A549 (cell line): ENCODE results near the gene PNMT. TPM values are rescaled to one million over a fixed set of nuclear protein-coding genes. Genes with fewer than 3 reads are reported as not detected.

Experiments
- ATAC-seq, 2 experiments: fragments of 200-7000 bp in 1 of 2; fragments of >200 bp in 1 of 2; cut with Nextera tagmentation in 1 of 2; cut with Tn5 transposase in 1 of 2; 3 replicates each; pipeline versions ENCODE4 v1.8.0 to v1.9.1; 2018 to 2020; ENCODE audit warnings: mild to moderate bottlenecking in 1 of 2, moderate library complexity in 1 of 2
- CTCF ChIA-PET: fragments of 300-600 bp; sonication (Branson Sonifier 250); formaldehyde crosslinking; extraction: SDS; loops from one replicate; lab custom pipeline; 2021; ENCODE audit warnings: antibody characterized with exemption, inconsistent platforms; lab: Yijun Ruan, JAX
- POLR2A ChIA-PET: fragments of 350-600 bp; formaldehyde crosslinking; extraction: SDS; loops from one replicate; lab custom pipeline; 2021; ENCODE audit warnings: antibody characterized with exemption, inconsistent platforms; lab: Yijun Ruan, JAX
- DNase-seq, 2 experiments: peaks; one replicate each; pipeline versions ENCODE4 v3.0.0 to v3.0.0-alpha.2; 2011 to 2016; ENCODE audit warnings: low read depth in 1 of 2, low spot score in 1 of 2
- FAIRE-seq: peaks from 2 replicates; lab custom pipeline; 2011; peaks lifted over from hg19 to GRCh38; lab: Jason Lieb, UNC
- H3K27ac ChIP-seq, 2 experiments: fragments of >200 bp; sonication (Bioruptor Twin); formaldehyde crosslinking; 3 replicates each; pipeline ENCODE4 v1.5.1; 2016 to 2017
- H3K4me1 ChIP-seq: fragments of >200 bp; sonication (Bioruptor Twin); formaldehyde crosslinking; 3 replicates; pipeline ENCODE4 v1.6.1; 2016
- H3K4me2 ChIP-seq: fragments of >200 bp; sonication (Bioruptor Twin); formaldehyde crosslinking; 3 replicates; pipeline ENCODE4 v1.6.1; 2016
- H3K4me3 ChIP-seq: fragments of >200 bp; sonication (Bioruptor Twin); formaldehyde crosslinking; 3 replicates; pipeline ENCODE4 v1.5.1; 2016
- H3K9me3 ChIP-seq: fragments of >200 bp; sonication (Bioruptor Twin); formaldehyde crosslinking; 3 replicates; pipeline ENCODE4 v1.6.1; 2016
- BHLHE40 ChIP-seq: IDR thresholded peaks from 2 replicates; pipeline ENCODE4 v1.6.1; 2012; ENCODE audit warnings: low read depth, low read length, inconsistent platforms
- CBX8 ChIP-seq: fragments of 200-600 bp; sonication (generic); IDR thresholded peaks from 2 replicates; pipeline ENCODE4 v1.6.1; 2016
- CHD4 ChIP-seq: fragments of 200-600 bp; sonication (generic); IDR thresholded peaks from 2 replicates; pipeline ENCODE4 v1.6.1; 2016; ENCODE audit warnings: antibody characterized with exemption, mild to moderate bottlenecking, borderline replicate concordance
- EHMT2 ChIP-seq: fragments of 200-600 bp; sonication (generic); IDR thresholded peaks from 2 replicates; pipeline ENCODE4 v1.6.1; 2016; ENCODE audit warnings: antibody characterized with exemption, low read depth, mild to moderate bottlenecking, moderate library complexity
- ESRRA ChIP-seq: fragments of 150-350 bp; IDR thresholded peaks from 2 replicates; pipeline ENCODE4 v1.6.1; 2014; ENCODE audit warnings: mild to moderate bottlenecking, low read length, borderline replicate concordance
- GATA3 ChIP-seq: IDR thresholded peaks from 2 replicates; pipeline ENCODE4 v1.6.1; 2012; ENCODE audit warnings: borderline replicate concordance
- HDAC2 ChIP-seq: fragments of 200-600 bp; sonication (generic); IDR thresholded peaks from 2 replicates; pipeline ENCODE4 v1.6.1; 2016
- HEYL ChIP-seq: fragments of 250-450 bp; sonication (Bioruptor Pico); IDR thresholded peaks from 2 replicates; pipeline ENCODE4 v1.8.0; 2021; ENCODE audit warnings: mild to moderate bottlenecking, moderate library complexity
- HOXA7 ChIP-seq: fragments of 250-450 bp; sonication (Bioruptor Pico); IDR thresholded peaks from 2 replicates; pipeline ENCODE4 v1.5.0; 2020; ENCODE audit warnings: mild to moderate bottlenecking, moderate library complexity
- HOXB13 ChIP-seq: fragments of 250-450 bp; sonication (Bioruptor Pico); IDR thresholded peaks from 2 replicates; pipeline ENCODE4 v1.5.0; 2020; ENCODE audit warnings: low read depth, mild to moderate bottlenecking, moderate library complexity
- HOXB5 ChIP-seq: fragments of 250-450 bp; sonication (Bioruptor Pico); IDR thresholded peaks from 2 replicates; pipeline ENCODE4 v1.5.0; 2020; ENCODE audit warnings: mild to moderate bottlenecking, moderate library complexity
- JUNB ChIP-seq: fragments of >200 bp; sonication (Bioruptor Twin); formaldehyde crosslinking; IDR thresholded peaks from 2 replicates; pipeline ENCODE4 v1.6.1; 2016
- MAFK ChIP-seq: fragments of 450-650 bp; IDR thresholded peaks from 2 replicates; pipeline ENCODE4 v1.6.1; 2014; ENCODE audit not compliant: partially characterized antibody
- MAZ ChIP-seq: fragments of 150-350 bp; IDR thresholded peaks from 2 replicates; pipeline ENCODE4 v1.6.1; 2014; ENCODE audit warnings: antibody characterized with exemption, low read depth, low read length, borderline replicate concordance
- MYC ChIP-seq: IDR thresholded peaks from 2 replicates; pipeline ENCODE4 v1.6.1; 2012; ENCODE audit warnings: mild to moderate bottlenecking, inconsistent platforms, low read length, improper control_type of control experiment, borderline replicate concordance
- NFE2L2 ChIP-seq: fragments of 150-350 bp; conservative IDR thresholded peaks from 2 replicates; pipeline ENCODE4 v1.6.1; 2014; ENCODE audit warnings: low read length
- NPAS2 ChIP-seq: fragments of 250-450 bp; sonication (Bioruptor Pico); IDR thresholded peaks from 2 replicates; pipeline ENCODE4 v1.8.0; 2022; ENCODE audit warnings: mild to moderate bottlenecking, moderate library complexity, borderline replicate concordance
- PHF8 ChIP-seq: fragments of 200-600 bp; sonication (generic); IDR thresholded peaks from 2 replicates; pipeline ENCODE4 v1.6.1; 2016; ENCODE audit warnings: low read depth, mild to moderate bottlenecking, antibody characterized with exemption, moderate library complexity, borderline replicate concordance
- POLR2A ChIP-seq: IDR thresholded peaks from 2 replicates; pipeline ENCODE4 v1.6.1; 2012; ENCODE audit warnings: mild to moderate bottlenecking, low read length
- POLR2AphosphoS2 ChIP-seq: conservative IDR thresholded peaks from 2 replicates; pipeline ENCODE4 v1.6.1; 2012; ENCODE audit warnings: low read length, improper control_type of control experiment, inconsistent platforms
- RAD21 ChIP-seq, 2 experiments: fragments of >200 bp in 1 of 2; sonication (Bioruptor Twin) in 1 of 2; formaldehyde crosslinking in 1 of 2; IDR thresholded peaks in 1 of 2; conservative IDR thresholded peaks in 1 of 2; 2 replicates in 1 of 2; 3 replicates in 1 of 2; pipeline ENCODE4 v1.6.1; 2012 to 2018; ENCODE audit warnings: inconsistent platforms in 1 of 2
- RCOR1 ChIP-seq: fragments of 150-350 bp; IDR thresholded peaks from 2 replicates; pipeline ENCODE4 v1.6.1; 2014; ENCODE audit warnings: antibody characterized with exemption, low read length, low read depth
- TFCP2L1 ChIP-seq: fragments of 250-450 bp; sonication (Bioruptor Pico); IDR thresholded peaks from 2 replicates; pipeline ENCODE4 v1.5.0; 2021; ENCODE audit warnings: mild to moderate bottlenecking
- TP53 ChIP-seq: fragments of 250-450 bp; sonication (Bioruptor Pico); IDR thresholded peaks from 2 replicates; pipeline ENCODE4 v1.5.0; 2021; ENCODE audit warnings: mild to moderate bottlenecking, moderate library complexity
- USF2 ChIP-seq: fragments of 450-650 bp; IDR thresholded peaks from 2 replicates; pipeline ENCODE4 v1.6.1; 2014; ENCODE audit warnings: antibody characterized with exemption
- ZNF302 ChIP-seq: fragments of 250-450 bp; sonication (Bioruptor Pico); IDR thresholded peaks from 2 replicates; pipeline ENCODE4 v1.9.0; 2021; ENCODE audit warnings: inconsistent platforms, mild to moderate bottlenecking, moderate library complexity
- WGBS: methylation state at CpG from one replicate; pipeline ENCODE4 v1.1.6; 2017; ENCODE audit errors: missing lambda C conversion rate; 5-methylcytosine and 5-hydroxymethylcytosine counted together
- polyA plus RNA-seq, 4 experiments: library from polyadenylated mRNA; depleted of rRNA in 3 of 4; stranded (reverse); fragments of >200 nt; fragmentation: RNase III in 1 of 4; extraction: RNeasy Plus Mini Kit Qiagen cat#74134 plus additional on column Dnase treatment in 1 of 4; gene quantifications; 2 replicates in 3 of 4; 3 replicates in 1 of 4; pipeline ENCODE4 v1.2.3, GENCODE V29; 2011 to 2017
- TF ChIP-seq, protein P1 (sequence below): fragments of >200 bp; sonication (Bioruptor Twin); formaldehyde crosslinking; IDR thresholded peaks from 2 replicates; pipeline ENCODE4 v1.6.1; 2016
- TF ChIP-seq, protein P2 (sequence below): fragments of 250-450 bp; sonication (Bioruptor Pico); IDR thresholded peaks from 2 replicates; pipeline ENCODE4 v1.5.0; 2020; ENCODE audit warnings: low read depth, mild to moderate bottlenecking, moderate library complexity

PNMT gene
- polyA plus RNA-seq, 2 of the 4 experiments (the other 2 are of a cell fraction), result not detected

- Histone ChIP-seq H3K4me3 (no peak overlapping the region), H3K27ac (no peak overlapping the region), H3K9me3 (no peaks in the 10 kb centered on the region), H3K4me1 (peaks cover 44% of the 10 kb centered on the region), H3K4me2 (no peak overlapping the region)
- FAIRE-seq, result no peak
- no peak for DNase-seq
- ChIA-PET POLR2A (no interaction called here), CTCF (interaction anchor here (0.9 to 50.7 kb wide), 7 partner anchors 13 to 70 kb away, joined by 3 to 1391 read pairs (median 7); partner anchors contain the start of genes MIEN1, PPP1R1B and STARD3)
- no peak for TF ChIP-seq PHF8
- TF ChIP-seq, protein P1, sequence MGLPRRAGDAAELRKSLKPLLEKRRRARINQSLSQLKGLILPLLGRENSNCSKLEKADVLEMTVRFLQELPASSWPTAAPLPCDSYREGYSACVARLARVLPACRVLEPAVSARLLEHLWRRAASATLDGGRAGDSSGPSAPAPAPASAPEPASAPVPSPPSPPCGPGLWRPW, result no peak
- TF ChIP-seq, protein P2, sequence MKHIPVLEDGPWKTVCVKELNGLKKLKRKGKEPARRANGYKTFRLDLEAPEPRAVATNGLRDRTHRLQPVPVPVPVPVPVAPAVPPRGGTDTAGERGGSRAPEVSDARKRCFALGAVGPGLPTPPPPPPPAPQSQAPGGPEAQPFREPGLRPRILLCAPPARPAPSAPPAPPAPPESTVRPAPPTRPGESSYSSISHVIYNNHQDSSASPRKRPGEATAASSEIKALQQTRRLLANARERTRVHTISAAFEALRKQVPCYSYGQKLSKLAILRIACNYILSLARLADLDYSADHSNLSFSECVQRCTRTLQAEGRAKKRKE (CRISPR knock-in tag), result no peak
- no peak for TF ChIP-seq RAD21 (conservative IDR thresholded peaks at IDR 0.05 in 1 of 2, IDR thresholded peaks at IDR 0.05 in 1 of 2)
- no peak for TF ChIP-seq CHD4
- TF ChIP-seq RCOR1, result no peak
- TF ChIP-seq HOXA7, result no peak
- no peak for TF ChIP-seq TP53 (CRISPR knock-in tag)
- no peak for TF ChIP-seq ESRRA
- TF ChIP-seq TFCP2L1 (CRISPR knock-in tag), result no peak
- ATAC-seq, result no peak
- 86% methylated on average over 7 of the region's 7 CpGs for WGBS
Observed at GRCh38 chr17:39706921-39707337, 38.7 kb downstream of the PNMT start.

DNA sequence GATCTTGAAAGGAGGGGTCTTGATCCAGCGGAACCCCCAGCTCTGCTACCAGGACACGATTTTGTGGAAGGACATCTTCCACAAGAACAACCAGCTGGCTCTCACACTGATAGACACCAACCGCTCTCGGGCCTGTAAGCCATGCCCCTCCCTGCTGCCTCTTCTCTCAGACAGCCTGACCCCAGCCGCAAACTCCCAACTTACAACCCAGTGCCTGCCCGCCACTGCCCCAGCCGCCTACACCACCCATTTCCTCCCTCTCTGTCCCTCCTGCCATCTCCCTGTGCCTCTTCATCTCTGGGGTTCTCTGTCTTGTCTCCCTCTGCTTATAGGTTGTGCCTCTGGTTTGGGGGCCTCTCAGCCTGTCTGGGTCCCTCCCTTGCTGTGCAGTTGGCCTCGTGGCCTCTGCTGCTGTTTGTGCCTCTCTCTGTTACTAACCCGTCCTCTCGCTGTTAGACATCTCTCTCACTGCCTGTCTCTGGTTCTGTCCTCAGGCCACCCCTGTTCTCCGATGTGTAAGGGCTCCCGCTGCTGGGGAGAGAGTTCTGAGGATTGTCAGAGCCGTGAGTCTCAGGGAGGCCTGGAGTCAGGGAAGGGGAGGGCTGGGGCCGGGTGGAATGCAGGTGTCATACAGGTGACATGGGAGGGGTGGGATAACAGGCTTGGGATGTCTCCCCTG, 41.2 kb downstream of the PNMT start:
- no peak overlapping the region for H3K4me2 ChIP-seq
- no peak for ATAC-seq
- WGBS, result 87% methylated on average over 14 of the region's 14 CpGs
- POLR2A ChIA-PET, result interaction anchor here (1.7 to 1.9 kb wide), 2 partner anchors 9 to 22 kb away, joined by 5 to 8 read pairs; partner anchors contain the start of genes ERBB2 and PGAP3
- H3K27ac ChIP-seq, result no peak overlapping the region
- no peak for DNase-seq
- CTCF ChIA-PET, result interaction anchor here (0.7 to 50.7 kb wide), 9 partner anchors 9 to 72 kb away, joined by 3 to 1391 read pairs (median 6); partner anchors contain the start of genes ERBB2, MIEN1, PPP1R1B and STARD3
- TF ChIP-seq EHMT2 (no peak), RAD21 (conservative IDR thresholded peaks at IDR 0.05 in 1 of 2, IDR thresholded peaks at IDR 0.05 in 1 of 2) (no peak), GATA3 (no peak), CBX8 (no peak), MYC (no peak)
- peaks cover 19% of the 10 kb centered on the region for H3K4me1 ChIP-seq
- no peak for FAIRE-seq
- H3K4me3 ChIP-seq, result no peak overlapping the region
- no peaks in the 10 kb centered on the region for H3K9me3 ChIP-seq

- no peak overlapping the region for H3K4me3 ChIP-seq
- ATAC-seq (no peak), DNase-seq (no peak), FAIRE-seq (no peak)
- H3K27ac ChIP-seq, result no peak overlapping the region
- no peak overlapping the region for H3K4me2 ChIP-seq
- 92% methylated on average over 20 of the region's 20 CpGs for WGBS
- ChIA-PET POLR2A (interaction anchor here (1.1 to 1.5 kb wide), 2 partner anchors 10 to 20 kb away, joined by 3 to 5 read pairs; partner anchors contain the start of genes ERBB2 and MIEN1), CTCF (interaction anchor here (0.6 to 3.0 kb wide), 8 partner anchors 8 to 88 kb away, joined by 3 to 12 read pairs (median 4); partner anchors contain the start of genes ERBB2, MIEN1 and TCAP)
- H3K9me3 ChIP-seq, result no peaks in the 10 kb centered on the region
- TF ChIP-seq POLR2A (no peak), HDAC2 (no peak), RCOR1 (no peak), RAD21 (conservative IDR thresholded peaks at IDR 0.05 in 1 of 2, IDR thresholded peaks at IDR 0.05 in 1 of 2) (no peak), BHLHE40 (no peak), MAFK (no peak), MYC (no peak), MAZ (no peak), TFCP2L1 (CRISPR knock-in tag) (no peak), NFE2L2 (no peak), JUNB (no peak), ESRRA (no peak), USF2 (no peak), HEYL (CRISPR knock-in tag) (no peak), ZNF302 (no peak), POLR2AphosphoS2 (no peak), HOXB5 (no peak), HOXB13 (CRISPR knock-in tag) (no peak), NPAS2 (no peak)
- TF ChIP-seq, protein P1, result no peak
- peaks cover 10% of the 10 kb centered on the region for H3K4me1 ChIP-seq
Observed at GRCh38 chr17:39709998-39710964, 42.0 kb downstream of the PNMT start.
